Keratinocyte (primary cell): ENCODE measurements around the gene GRB14. TPM values are rescaled to one million over a fixed set of nuclear protein-coding genes. Genes with fewer than 3 reads are reported as not detected.

Source experiments
- DNase-seq: peaks from one replicate; pipeline ENCODE4 v3.0.0-alpha.2; 2011; ENCODE audit warnings: low read depth, missing footprints, low spot score
- FAIRE-seq: peaks from 2 replicates; lab custom pipeline; 2011; peaks lifted over from hg19 to GRCh38; lab: Jason Lieb, UNC
- H2AFZ ChIP-seq: 2 replicates; pipeline ENCODE4 v1.6.0; 2012; ENCODE audit warnings: low read length, control low read depth, inconsistent platforms; ENCODE audit not compliant: control insufficient read depth
- H3K27ac ChIP-seq: 2 replicates; pipeline ENCODE4 v1.5.1; 2011; ENCODE audit warnings: low read length; ENCODE audit not compliant: control insufficient read depth, insufficient read depth
- H3K27me3 ChIP-seq: 3 replicates; pipeline ENCODE4 v1.6.0; 2011; ENCODE audit warnings: low read length; ENCODE audit not compliant: control insufficient read depth, insufficient read depth; ENCODE audit errors: extremely low read depth
- H3K36me3 ChIP-seq, 2 experiments: 2 replicates in 1 of 2; 3 replicates in 1 of 2; pipeline ENCODE4 v1.5.1; 2011; ENCODE audit warnings: low read length in 2 of 2, mild to moderate bottlenecking in 1 of 2; ENCODE audit not compliant: control insufficient read depth in 2 of 2, insufficient read depth in 2 of 2; ENCODE audit errors: extremely low read depth in 1 of 2
- H3K4me1 ChIP-seq: 3 replicates; pipeline ENCODE4 v1.5.1; 2011; ENCODE audit warnings: low read length; ENCODE audit not compliant: control insufficient read depth, insufficient read depth; ENCODE audit errors: extremely low read depth
- H3K4me2 ChIP-seq: 3 replicates; pipeline ENCODE4 v1.6.0; 2011; ENCODE audit warnings: low read depth, low read length; ENCODE audit not compliant: control insufficient read depth, insufficient read depth; ENCODE audit errors: extremely low read depth
- H3K4me3 ChIP-seq, 3 experiments: fragments of 200-600 bp in 1 of 3; sonication (generic) in 1 of 3; 2 replicates in 2 of 3; 3 replicates in 1 of 3; pipeline ENCODE4 v1.5.1; 2011 to 2016; ENCODE audit warnings: low read length in 3 of 3, mild to moderate bottlenecking in 3 of 3, control low read depth in 2 of 3, inconsistent platforms in 1 of 3, low read depth in 1 of 3, mixed read lengths in 1 of 3, mixed run types in 1 of 3, moderate library complexity in 1 of 3; ENCODE audit not compliant: control insufficient read depth in 2 of 3, insufficient read depth in 2 of 3; ENCODE audit errors: extremely low read depth in 1 of 3
- H3K79me2 ChIP-seq: 2 replicates; pipeline ENCODE4 v1.6.0; 2012; ENCODE audit warnings: low read length; ENCODE audit not compliant: control insufficient read depth, insufficient read depth
- H3K9ac ChIP-seq: 3 replicates; pipeline ENCODE4 v1.6.0; 2011; ENCODE audit warnings: low read length; ENCODE audit not compliant: control insufficient read depth, insufficient read depth; ENCODE audit errors: extremely low read depth
- H3K9me1 ChIP-seq: 3 replicates; pipeline ENCODE4 v1.6.0; 2011; ENCODE audit warnings: low read length; ENCODE audit not compliant: control insufficient read depth, insufficient read depth; ENCODE audit errors: extremely low read depth
- H3K9me3 ChIP-seq: 2 replicates; pipeline ENCODE4 v1.5.1; 2012; ENCODE audit warnings: low read depth, low read length; ENCODE audit not compliant: control insufficient read depth
- H4K20me1 ChIP-seq: 3 replicates; pipeline ENCODE4 v1.6.0; 2011; ENCODE audit warnings: low read length; ENCODE audit not compliant: control insufficient read depth, insufficient read depth; ENCODE audit errors: extremely low read depth
- CTCF ChIP-seq, 3 experiments: IDR thresholded peaks in 1 of 3; conservative IDR thresholded peaks in 1 of 3; optimal IDR thresholded peaks in 1 of 3; 2 replicates in 2 of 3; 3 replicates in 1 of 3; pipeline versions ENCODE3 to v1.5.1; 2011; ENCODE audit warnings: low read length in 3 of 3, mild to moderate bottlenecking in 3 of 3, moderate library complexity in 2 of 3, control low read depth in 1 of 3, inconsistent platforms in 1 of 3; ENCODE audit not compliant: insufficient read depth in 2 of 3; ENCODE audit errors: extremely low read depth in 1 of 3
- EZH2 ChIP-seq: IDR thresholded peaks from one replicate; pipeline ENCODE4 v1.6.1; 2012; ENCODE audit warnings: inconsistent platforms, mild to moderate bottlenecking, low read length, moderate library complexity
- dilution Hi-C: fragments of 300-500 bp; cut with MboI; formaldehyde crosslinking; loops from one replicate; pipeline ENCODE4 v1.7.0; 2020; ENCODE audit warnings: low sequenced_read_pairs; ENCODE audit not compliant: extremely low pct_ligation_motif_present
- polyA plus RNA-seq, 5 experiments: library from polyadenylated mRNA; depleted of rRNA in 3 of 5; stranded (reverse) in 3 of 5; stranded (forward) in 1 of 5; unstranded in 1 of 5; fragments of >200 nt; gene quantifications; 1 replicate in 1 of 5; 2 replicates in 3 of 5; 3 replicates in 1 of 5; pipeline versions ENCODE4 v1.2.1 to v1.2.3, GENCODE V29; 2011 to 2012; ENCODE audit warnings: missing spikeins in 2 of 5, low read depth in 1 of 5, low replicate concordance in 1 of 5

Gene GRB14
- polyA plus RNA-seq, 1 donor (not counting 4 experiments of a cell fraction or from before 2014, with no cell fraction given), result 4.2 TPM

- TF ChIP-seq EZH2 (no peak), CTCF (optimal IDR thresholded peaks at IDR 0.05 in 1 of 3, IDR thresholded peaks at IDR 0.05 in 1 of 3, conservative IDR thresholded peaks at IDR 0.05 in 1 of 3; ENCODE audit: extremely low read depth in 1 of 3, insufficient read depth in 2 of 3, low read length in 3 of 3) (no peak)
- Histone ChIP-seq H2AFZ (no peak overlapping the region), H3K9ac (no peak overlapping the region), H3K27ac (no peak overlapping the region), H3K4me1 (no peaks in the 10 kb centered on the region), H3K4me3 (no peak overlapping the region), H3K79me2 (no peaks in the 10 kb centered on the region), H3K9me1 (no peaks in the 10 kb centered on the region), H3K9me3 (no peaks in the 10 kb centered on the region), H3K4me2 (no peak overlapping the region), H3K27me3 (no peaks in the 10 kb centered on the region), H3K36me3 (no peaks in the 10 kb centered on the region), H4K20me1 (no peaks in the 10 kb centered on the region)
- dilution Hi-C loops, result no loop called here
- no peak for FAIRE-seq
- no peak for DNase-seq
Observed at GRCh38 chr2:164667566-164667965, 46.3 kb upstream of the GRB14 start.

GRCh38 chr2:164664070-164664469 lies 42.8 kb upstream of the GRB14 start:
- Histone ChIP-seq H3K9ac (no peak overlapping the region), H3K4me1 (no peaks in the 10 kb centered on the region), H2AFZ (no peak overlapping the region), H3K79me2 (no peaks in the 10 kb centered on the region), H3K4me2 (no peak overlapping the region), H3K9me3 (no peaks in the 10 kb centered on the region), H3K27ac (no peak overlapping the region), H3K9me1 (no peaks in the 10 kb centered on the region), H3K4me3 (no peak overlapping the region), H3K27me3 (no peaks in the 10 kb centered on the region), H4K20me1 (no peaks in the 10 kb centered on the region), H3K36me3 (no peaks in the 10 kb centered on the region)
- dilution Hi-C loops, result no loop called here
- FAIRE-seq (no peak), DNase-seq (no peak)
- TF ChIP-seq EZH2, result no peak
- no peak for TF ChIP-seq CTCF (optimal IDR thresholded peaks at IDR 0.05 in 1 of 3, IDR thresholded peaks at IDR 0.05 in 1 of 3, conservative IDR thresholded peaks at IDR 0.05 in 1 of 3; ENCODE audit: extremely low read depth in 1 of 3, insufficient read depth in 2 of 3, low read length in 3 of 3)
